ENCODE results near the gene UBQLN2. TPM values are rescaled to one million over a fixed set of nuclear protein-coding genes. Genes with fewer than 3 reads are reported as not detected.

UBQLN2 gene
- total RNA-seq, 5 donors from 2014 or later (not counting 1 experiment from before 2014, with no cell fraction given), result 46.3 to 57.7 (median 53.7) TPM

GRCh38 chrX:56615282-56615681 lies 51.9 kb downstream of the UBQLN2 start:
- DNase-seq (no peak), ATAC-seq (replicated peaks in 1 of 4) (no peak)
- WGBS (ENCODE audit: insufficient coverage), result no CpG with 5 or more reads among the region's 2 CpGs
- CTCF ChIA-PET, result no interaction called here
- no peaks in the 10 kb centered on the region for H3K27me3 ChIP-seq (replicated peaks in 1 of 2; ENCODE audit: control insufficient read depth in 2 of 2, extremely low read depth in 1 of 2, insufficient read depth in 2 of 2, low read length in 1 of 2)
- no peaks in the 10 kb centered on the region for H3K9me3 ChIP-seq
- peaks cover 0 to 5% of the 10 kb centered on the region in 2 donors for H3K36me3 ChIP-seq (ENCODE audit: control insufficient read depth in 2 of 2, extremely low read depth in 1 of 2, insufficient read depth in 1 of 2, low read length in 1 of 2)
- H3K4me1 Mint-ChIP-seq, result peaks cover 0 to 5% (median 0%) of the 10 kb centered on the region in 3 donors
- H3K27ac ChIP-seq (ENCODE audit: low read length), result no peak overlapping the region
- no peak overlapping the region for H3K4me3 ChIP-seq (ENCODE audit: control insufficient read depth in 1 of 2, extremely low read depth in 1 of 2, low read length in 1 of 2)
- H3K4me1 ChIP-seq (ENCODE audit: control insufficient read depth in 1 of 2, extremely low read depth in 1 of 2, insufficient read depth in 2 of 2, low read length in 2 of 2), result no peaks in the 10 kb centered on the region
- no peak overlapping the region for H3K4me3 Mint-ChIP-seq
- POLR2A ChIA-PET, result no interaction called here
- H3K27ac Mint-ChIP-seq, result no peak overlapping the region
- H3K27me3 Mint-ChIP-seq, result peaks cover 0 to 18% of the 10 kb centered on the region in 2 donors
- peaks cover 0 to 4% (median 0%) of the 10 kb centered on the region in 3 donors for H3K9me3 Mint-ChIP-seq
- peaks cover 10% of the 10 kb centered on the region for H3K36me3 Mint-ChIP-seq

Other genes starting within 250 kb of the UBQLN2 start
- gene NBDY, start 165.6 kb downstream of the UBQLN2 start, total RNA-seq, result 10 to 100 TPM; 28.6 to 39.9 (median 33.8) TPM